Activated T-cell treated with anti-CD3 and anti-CD28 coated beads for 48 hours (primary cell): ENCODE results near the gene LHX3.
"Not testable (repeated sequence)": the region's sequence is repeated elsewhere in the genome, so short reads cannot be mapped to it uniquely, and the experiment has no call there.

Source experiments
- DNase-seq: peaks from one replicate; pipeline ENCODE4 v3.0.0-alpha.2; 2020; ENCODE audit warnings: low read depth

Gene LHX3

GRCh38 chr9:136241542-136241941, 36.6 kb upstream of the LHX3 start:
- no peak for DNase-seq

GRCh38 chr9:136240941-136241340, 36.0 kb upstream of the LHX3 start:
- no peak for DNase-seq

- DNase-seq = no peak
These were observed 35.0 kb upstream of the LHX3 start for GRCh38 chr9:136239983-136240330.

GRCh38 chr9:136239135-136239982, 34.4 kb upstream of the LHX3 start:
- no peak for DNase-seq

- no peak for DNase-seq
These were observed 33.4 kb upstream of the LHX3 start for GRCh38 chr9:136238342-136238732.

GRCh38 chr9:136237486-136238341, 32.8 kb upstream of the LHX3 start:
- no peak for DNase-seq

GRCh38 chr9:136236471-136237410, 31.8 kb upstream of the LHX3 start:
- DNase-seq = not testable (repeated sequence)

GRCh38 chr9:136235709-136236455, 31.0 kb upstream of the LHX3 start:
- no peak for DNase-seq

GRCh38 chr9:136235171-136235570, 30.2 kb upstream of the LHX3 start:
- DNase-seq = no peak

GRCh38 chr9:136234597-136234996, 29.7 kb upstream of the LHX3 start:
- no peak for DNase-seq

GRCh38 chr9:136233868-136234267, 28.9 kb upstream of the LHX3 start:
- DNase-seq = no peak

GRCh38 chr9:136233411-136233810, 28.5 kb upstream of the LHX3 start:
- DNase-seq = no peak

- no peak for DNase-seq
These were observed 28.0 kb upstream of the LHX3 start for GRCh38 chr9:136232969-136233368.

GRCh38 chr9:136231478-136232297, 26.8 kb upstream of the LHX3 start:
- no peak for DNase-seq

- no peak for DNase-seq
These were observed 25.8 kb upstream of the LHX3 start for GRCh38 chr9:136230773-136231172.

- DNase-seq = no peak
These were observed 25.4 kb upstream of the LHX3 start for GRCh38 chr9:136230365-136230764.

- no peak for DNase-seq
These were observed 24.5 kb upstream of the LHX3 start for GRCh38 chr9:136229096-136230065.

GRCh38 chr9:136228107-136228875, 23.4 kb upstream of the LHX3 start:
- no peak for DNase-seq
